Thoracic aorta (tissue), 2 donors: Measurements from ENCODE around the gene ARMH1. TPM values are rescaled to one million over a fixed set of nuclear protein-coding genes. Genes with fewer than 3 reads are reported as not detected.
"Not testable (repeated sequence)": the region's sequence is repeated elsewhere in the genome, so short reads cannot be mapped to it uniquely, and the experiment has no call there.

Source experiments
- ATAC-seq: fragments of 150-250 bp; one replicate; pipeline ENCODE4 v1.8.0; 2017; ENCODE audit warnings: low read depth; ENCODE audit not compliant: insufficient number of reproducible peaks, low FRiP score
- DNase-seq: peaks from one replicate; pipeline ENCODE4 v3.0.0-alpha.2; 2020; ENCODE audit warnings: low spot score
- H3K27ac ChIP-seq, 2 donors: fragments of 200-600 bp; sonication (generic); 1 replicate in 1 of 2; 2 replicates in 1 of 2; pipeline ENCODE4 v1.5.1; 2016; ENCODE audit warnings: mild to moderate bottlenecking in 2 of 2, moderate library complexity in 2 of 2
- H3K27me3 ChIP-seq: fragments of 200-600 bp; sonication (generic); replicated peaks from 2 replicates; pipeline ENCODE4 v1.6.0; 2016; ENCODE audit warnings: mild to moderate bottlenecking; ENCODE audit not compliant: insufficient read depth
- H3K36me3 ChIP-seq: fragments of 200-600 bp; sonication (generic); one replicate; pipeline ENCODE4 v1.5.1; 2016
- H3K4me1 ChIP-seq, 2 donors: fragments of 200-600 bp; sonication (generic); 1 replicate in 1 of 2; 2 replicates in 1 of 2; pipeline versions ENCODE4 v1.5.1 to v1.6.0; 2016; ENCODE audit warnings: low read depth in 2 of 2, mild to moderate bottlenecking in 1 of 2; ENCODE audit not compliant: control insufficient read depth in 1 of 2
- H3K4me3 ChIP-seq: fragments of 200-600 bp; sonication (generic); 2 replicates; pipeline ENCODE4 v1.5.1; 2016; ENCODE audit warnings: mild to moderate bottlenecking
- H3K9me3 ChIP-seq: fragments of 200-600 bp; sonication (generic); 2 replicates; pipeline ENCODE4 v1.5.1; 2016
- total RNA-seq, 2 donors: library from RNA; depleted of rRNA; stranded (reverse); fragments of >200 nt; gene quantifications; one replicate each; pipeline versions ENCODE4 v1.1.0 to v1.2.3, GENCODE V29; 2016
- TF ChIP-seq, protein P1 (sequence below): fragments of 200-600 bp; sonication (generic); IDR thresholded peaks from one replicate; pipeline ENCODE4 v1.5.1; 2019; ENCODE audit warnings: antibody characterized with exemption

ARMH1 gene
- total RNA-seq, 2 donors from 2014 or later = 0.81 to 5.8 TPM

DNA sequence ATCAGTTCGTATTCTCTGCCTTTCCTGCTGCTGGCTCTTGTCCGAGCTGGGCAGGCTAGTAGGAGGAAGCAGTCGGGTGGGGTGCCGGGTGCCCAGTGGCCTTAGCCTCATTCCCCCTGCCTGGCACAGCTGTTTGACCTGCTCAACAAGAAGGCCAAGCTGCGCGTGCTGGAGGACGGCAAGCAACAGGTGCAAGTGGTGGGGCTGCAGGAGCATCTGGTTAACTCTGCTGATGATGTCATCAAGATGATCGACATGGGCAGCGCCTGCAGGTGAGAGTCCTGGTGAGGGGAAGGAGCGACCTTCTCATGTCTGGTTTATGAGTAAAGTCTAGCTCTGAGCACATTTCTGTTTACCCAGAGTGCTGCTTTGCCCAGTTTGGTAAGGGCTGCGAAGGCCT, 84.6 kb downstream of the ARMH1 start:
- H3K4me3 ChIP-seq = no peak overlapping the region
- no peak for ATAC-seq
- no peaks in the 10 kb centered on the region for H3K36me3 ChIP-seq
- no peak for DNase-seq
- no peak overlapping the region for H3K27ac ChIP-seq
- TF ChIP-seq, protein P1, sequence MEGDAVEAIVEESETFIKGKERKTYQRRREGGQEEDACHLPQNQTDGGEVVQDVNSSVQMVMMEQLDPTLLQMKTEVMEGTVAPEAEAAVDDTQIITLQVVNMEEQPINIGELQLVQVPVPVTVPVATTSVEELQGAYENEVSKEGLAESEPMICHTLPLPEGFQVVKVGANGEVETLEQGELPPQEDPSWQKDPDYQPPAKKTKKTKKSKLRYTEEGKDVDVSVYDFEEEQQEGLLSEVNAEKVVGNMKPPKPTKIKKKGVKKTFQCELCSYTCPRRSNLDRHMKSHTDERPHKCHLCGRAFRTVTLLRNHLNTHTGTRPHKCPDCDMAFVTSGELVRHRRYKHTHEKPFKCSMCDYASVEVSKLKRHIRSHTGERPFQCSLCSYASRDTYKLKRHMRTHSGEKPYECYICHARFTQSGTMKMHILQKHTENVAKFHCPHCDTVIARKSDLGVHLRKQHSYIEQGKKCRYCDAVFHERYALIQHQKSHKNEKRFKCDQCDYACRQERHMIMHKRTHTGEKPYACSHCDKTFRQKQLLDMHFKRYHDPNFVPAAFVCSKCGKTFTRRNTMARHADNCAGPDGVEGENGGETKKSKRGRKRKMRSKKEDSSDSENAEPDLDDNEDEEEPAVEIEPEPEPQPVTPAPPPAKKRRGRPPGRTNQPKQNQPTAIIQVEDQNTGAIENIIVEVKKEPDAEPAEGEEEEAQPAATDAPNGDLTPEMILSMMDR = no peak
- H3K9me3 ChIP-seq = no peaks in the 10 kb centered on the region
- H3K27me3 ChIP-seq = no peaks in the 10 kb centered on the region
- H3K4me1 ChIP-seq = no peaks in the 10 kb centered on the region

DNA sequence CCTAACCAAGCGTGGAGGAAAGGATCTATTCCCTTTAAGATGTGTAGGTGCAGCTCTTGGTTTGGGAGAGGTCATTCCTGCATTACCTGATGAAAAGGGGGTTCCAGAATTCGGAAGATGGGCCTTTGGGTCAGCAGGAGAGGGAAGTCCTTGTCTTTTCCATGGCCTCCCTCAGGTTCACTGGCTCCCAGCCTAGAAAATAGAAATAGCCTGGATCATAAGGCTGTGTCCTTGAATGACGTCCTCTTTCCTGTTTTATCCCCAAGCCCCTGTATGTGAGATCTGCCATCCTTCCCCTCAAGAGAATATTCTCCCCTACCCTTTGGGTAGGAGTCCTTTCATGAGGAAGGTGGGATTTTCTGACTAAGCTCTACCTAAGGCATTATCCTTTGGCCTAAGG, 86.4 kb downstream of the ARMH1 start:
- no peaks in the 10 kb centered on the region for H3K4me1 ChIP-seq

GRCh38 chr1:44766421-44766820, 91.9 kb downstream of the ARMH1 start:
- H3K36me3 ChIP-seq, H3K9me3 ChIP-seq, H3K27me3 ChIP-seq, H3K4me1 ChIP-seq, H3K27ac ChIP-seq, H3K4me3 ChIP-seq, DNase-seq, ATAC-seq: not testable (repeated sequence)

More for the DNA sequence above, 86.4 kb downstream of the ARMH1 start:
- Histone ChIP-seq H3K27me3 (no peaks in the 10 kb centered on the region), H3K4me3 (no peak overlapping the region), H3K36me3 (no peaks in the 10 kb centered on the region), H3K9me3 (no peaks in the 10 kb centered on the region), H3K27ac (no peak overlapping the region)
- DNase-seq (no peak), ATAC-seq (no peak)
- TF ChIP-seq, protein P1 = no peak

Other genes starting within 250 kb of the ARMH1 start
- gene TMEM53, start 233 bp upstream of the ARMH1 start, total RNA-seq = 10 to 100 TPM in 1 of 2 donors, 1 to 10 TPM in 1; 3.9 to 12.9 TPM
- gene RNU5D-1, start 56.5 kb downstream of the ARMH1 start, total RNA-seq = not detected
- under 1 TPM in 1 of 2 donors, not detected in 1; 0.42 TPM for gene KIF2C, start 65.1 kb downstream of the ARMH1 start, total RNA-seq
- gene RPS8, start 100.8 kb downstream of the ARMH1 start, total RNA-seq = 1,000 to 10,000 TPM; 1,019 to 1,075 TPM
- 1 to 10 TPM in 1 of 2 donors, not detected in 1; 4.1 TPM for gene BEST4, start 113.5 kb downstream of the ARMH1 start, total RNA-seq
- gene PLK3, start 125.7 kb downstream of the ARMH1 start, total RNA-seq = 100 to 1,000 TPM; 103 to 142 TPM
- gene DYNLT4, start 132.6 kb downstream of the ARMH1 start, total RNA-seq = not detected
- gene BTBD19, start 133.8 kb downstream of the ARMH1 start, total RNA-seq = 10 to 100 TPM; 18.8 to 53.6 TPM
- 1 to 10 TPM in 1 of 2 donors, under 1 TPM in 1; 0.95 to 1.3 TPM for gene PTCH2, start 168.5 kb downstream of the ARMH1 start, total RNA-seq